BLaER1 (cell line): Measurements from ENCODE around the gene OCEL1.

Experiments used
- H3K27ac ChIP-seq: shearing (Covaris generic); formaldehyde crosslinking; 2 replicates; pipeline ENCODE4 v1.8.1; 2022
- H3K27me3 ChIP-seq: shearing (Covaris generic); formaldehyde crosslinking; 2 replicates; pipeline ENCODE4 v1.8.1; 2022
- H3K36me3 ChIP-seq: shearing (Covaris generic); formaldehyde crosslinking; 2 replicates; pipeline ENCODE4 v1.8.1; 2022
- H3K4me1 ChIP-seq: shearing (Covaris generic); formaldehyde crosslinking; 2 replicates; pipeline ENCODE4 v1.8.1; 2022
- H3K4me2 ChIP-seq: shearing (Covaris generic); formaldehyde crosslinking; 2 replicates; pipeline ENCODE4 v1.8.1; 2022
- H3K4me3 ChIP-seq: shearing (Covaris generic); formaldehyde crosslinking; 2 replicates; pipeline ENCODE4 v1.8.1; 2022
- H3K9ac ChIP-seq: shearing (Covaris generic); formaldehyde crosslinking; 2 replicates; pipeline ENCODE4 v1.8.1; 2022
- H3K9me3 ChIP-seq: shearing (Covaris generic); formaldehyde crosslinking; 2 replicates; pipeline ENCODE4 v1.8.1; 2022
- H4K20me1 ChIP-seq: shearing (Covaris generic); formaldehyde crosslinking; 2 replicates; pipeline ENCODE4 v1.8.1; 2022
- Cebpa-rat ChIP-seq: shearing (Covaris generic); IDR thresholded peaks from 2 replicates; pipeline ENCODE4 v1.8.1; 2022

Gene OCEL1

GRCh38 chr19:17220207-17220758, 5.7 kb upstream of the OCEL1 start:
- Histone ChIP-seq H3K4me3 (no peak overlapping the region), H3K9me3 (no peaks in the 10 kb centered on the region), H3K9ac (no peak overlapping the region), H3K36me3 (peaks cover 38% of the 10 kb centered on the region), H3K27ac (no peak overlapping the region), H3K27me3 (no peaks in the 10 kb centered on the region), H3K4me1 (peaks cover 9% of the 10 kb centered on the region), H3K4me2 (no peak overlapping the region), H4K20me1 (no peaks in the 10 kb centered on the region)
- TF ChIP-seq Cebpa-rat = no peak

GRCh38 chr19:17225053-17225452, 973 bp upstream of the OCEL1 start:
- H3K4me2 ChIP-seq = peak overlapping the region; percentile 100
- peaks cover 33% of the 10 kb centered on the region for H3K4me1 ChIP-seq
- H3K4me3 ChIP-seq = no peak overlapping the region
- no peak overlapping the region for H3K9ac ChIP-seq
- H3K27me3 ChIP-seq = no peaks in the 10 kb centered on the region
- TF ChIP-seq Cebpa-rat = no peak
- no peaks in the 10 kb centered on the region; the same call in 1 of the 2 replicates for H4K20me1 ChIP-seq
- H3K36me3 ChIP-seq = peaks cover 15% of the 10 kb centered on the region
- H3K9me3 ChIP-seq = no peaks in the 10 kb centered on the region
- H3K27ac ChIP-seq = no peak overlapping the region

GRCh38 chr19:17227798-17228367, 1.9 kb downstream of the OCEL1 start:
- Histone ChIP-seq H3K27ac (no peak overlapping the region), H3K9ac (no peak overlapping the region), H3K9me3 (no peaks in the 10 kb centered on the region), H3K27me3 (no peaks in the 10 kb centered on the region), H3K4me1 (peaks cover 33% of the 10 kb centered on the region), H3K4me2 (peak overlapping the region; percentile 100), H3K36me3 (peaks cover 43% of the 10 kb centered on the region), H4K20me1 (peaks cover 11% of the 10 kb centered on the region; the same call in 1 of the 2 replicates), H3K4me3 (0 out of 2 replicates have a peak overlapping the region, but pooled peaks have one; percentile 87)
- TF ChIP-seq Cebpa-rat = no peak

- H4K20me1 ChIP-seq = peaks cover 17% of the 10 kb centered on the region
- 0 out of 2 replicates have a peak overlapping the region, but pooled peaks have one; percentile 2 for H3K4me2 ChIP-seq
- H3K27me3 ChIP-seq = no peaks in the 10 kb centered on the region
- no peaks in the 10 kb centered on the region for H3K9me3 ChIP-seq
- no peak overlapping the region for H3K9ac ChIP-seq
- no peak overlapping the region for H3K4me3 ChIP-seq
- no peak overlapping the region for H3K27ac ChIP-seq
- H3K4me1 ChIP-seq = peaks cover 42% of the 10 kb centered on the region
- peaks cover 59% of the 10 kb centered on the region for H3K36me3 ChIP-seq
- no peak for TF ChIP-seq Cebpa-rat
Observed at GRCh38 chr19:17229890-17230289, 3.9 kb downstream of the OCEL1 start.

- Histone ChIP-seq H4K20me1 (peaks cover 29% of the 10 kb centered on the region), H3K27ac (no peak overlapping the region), H3K4me1 (peaks cover 46% of the 10 kb centered on the region), H3K27me3 (no peaks in the 10 kb centered on the region), H3K9me3 (no peaks in the 10 kb centered on the region), H3K4me2 (no peak overlapping the region), H3K4me3 (no peak overlapping the region), H3K36me3 (peaks cover 59% of the 10 kb centered on the region), H3K9ac (no peak overlapping the region)
- no peak for TF ChIP-seq Cebpa-rat
Observed at GRCh38 chr19:17232258-17232657, 6.2 kb downstream of the OCEL1 start.

GRCh38 chr19:17234911-17235299, 8.9 kb downstream of the OCEL1 start:
- H3K9ac ChIP-seq = peak overlapping the region; percentile 80
- peaks cover 28% of the 10 kb centered on the region for H3K4me1 ChIP-seq
- peaks cover 46% of the 10 kb centered on the region for H4K20me1 ChIP-seq
- peak overlapping the region; percentile 100 for H3K4me2 ChIP-seq
- peaks cover 70% of the 10 kb centered on the region for H3K36me3 ChIP-seq
- TF ChIP-seq Cebpa-rat = no peak
- no peaks in the 10 kb centered on the region for H3K27me3 ChIP-seq
- H3K27ac ChIP-seq = peak overlapping the region; percentile 72
- H3K4me3 ChIP-seq = peak overlapping the region; percentile 73
- no peaks in the 10 kb centered on the region for H3K9me3 ChIP-seq

GRCh38 chr19:17235300-17235970, 9.4 kb downstream of the OCEL1 start:
- Histone ChIP-seq H3K4me1 (peaks cover 31% of the 10 kb centered on the region), H4K20me1 (peaks cover 51% of the 10 kb centered on the region), H3K4me2 (peak overlapping the region; percentile 100), H3K36me3 (peaks cover 70% of the 10 kb centered on the region), H3K27me3 (no peaks in the 10 kb centered on the region), H3K27ac (peak overlapping the region; percentile 72), H3K4me3 (peak overlapping the region; percentile 73), H3K9ac (peak overlapping the region; percentile 80), H3K9me3 (no peaks in the 10 kb centered on the region)
- TF ChIP-seq Cebpa-rat = no peak

GRCh38 chr19:17235971-17236777, 10.1 kb downstream of the OCEL1 start:
- Histone ChIP-seq H3K27me3 (no peaks in the 10 kb centered on the region), H3K4me1 (peaks cover 38% of the 10 kb centered on the region), H3K9ac (peak overlapping the region; percentile 80; the same call in 1 of the 2 replicates), H4K20me1 (peaks cover 59% of the 10 kb centered on the region), H3K4me2 (peak overlapping the region; percentile 100), H3K27ac (peak overlapping the region; percentile 72; the same call in 1 of the 2 replicates), H3K36me3 (peaks cover 70% of the 10 kb centered on the region), H3K9me3 (no peaks in the 10 kb centered on the region), H3K4me3 (peak overlapping the region; percentile 73)
- TF ChIP-seq Cebpa-rat = no peak

GRCh38 chr19:17236811-17237543, 11.0 kb downstream of the OCEL1 start:
- no peak overlapping the region for H3K4me3 ChIP-seq

More at GRCh38 chr19:17236811-17237543, 11.0 kb downstream of the OCEL1 start:
- no peak overlapping the region for H3K9ac ChIP-seq
- TF ChIP-seq Cebpa-rat = no peak
- peaks cover 63% of the 10 kb centered on the region for H4K20me1 ChIP-seq
- H3K36me3 ChIP-seq = peaks cover 64% of the 10 kb centered on the region
- no peak overlapping the region for H3K27ac ChIP-seq
- H3K4me2 ChIP-seq = peak overlapping the region; percentile 49
- H3K4me1 ChIP-seq = peaks cover 46% of the 10 kb centered on the region
- H3K9me3 ChIP-seq = no peaks in the 10 kb centered on the region
- H3K27me3 ChIP-seq = no peaks in the 10 kb centered on the region
